Testis (tissue), 2 donors: Measurements from ENCODE around the gene TBC1D22A.

ENCODE experiments used
- CTCF ChIP-seq, 3 experiments: fragments of 450-650 bp in 2 of 3; fragments of 200-600 bp in 1 of 3; sonication (generic) in 1 of 3; IDR thresholded peaks; one replicate each; pipeline ENCODE4 v1.5.1; 2016 to 2019; ENCODE audit warnings: antibody characterized with exemption in 3 of 3, mild to moderate bottlenecking in 2 of 3, moderate library complexity in 1 of 3
- POLR2A ChIP-seq: fragments of 450-650 bp; IDR thresholded peaks from one replicate; pipeline ENCODE4 v1.6.1; 2017; ENCODE audit warnings: antibody characterized with exemption, mild to moderate bottlenecking, moderate library complexity

GRCh38 chr22:46776876-46777608, 14.6 kb downstream of the TBC1D22A start:
- TF ChIP-seq CTCF (IDR thresholded peaks at IDR 0.05) (no peak), POLR2A (no peak)
